Stimulated activated CD8-positive, alpha-beta memory T cell treated with anti-CD3 and anti-CD28 coated beads, Interleukin-4, amount 100 ng/mL, for 4 hours (primary cell): ENCODE results near the gene ITIH1.

ENCODE experiments used
- DNase-seq, 2 donors: peaks; one replicate each; pipeline ENCODE4 v3.0.0-alpha.2; 2020; ENCODE audit warnings: low read depth in 2 of 2, low spot score in 1 of 2

The ITIH1 gene

DNA sequence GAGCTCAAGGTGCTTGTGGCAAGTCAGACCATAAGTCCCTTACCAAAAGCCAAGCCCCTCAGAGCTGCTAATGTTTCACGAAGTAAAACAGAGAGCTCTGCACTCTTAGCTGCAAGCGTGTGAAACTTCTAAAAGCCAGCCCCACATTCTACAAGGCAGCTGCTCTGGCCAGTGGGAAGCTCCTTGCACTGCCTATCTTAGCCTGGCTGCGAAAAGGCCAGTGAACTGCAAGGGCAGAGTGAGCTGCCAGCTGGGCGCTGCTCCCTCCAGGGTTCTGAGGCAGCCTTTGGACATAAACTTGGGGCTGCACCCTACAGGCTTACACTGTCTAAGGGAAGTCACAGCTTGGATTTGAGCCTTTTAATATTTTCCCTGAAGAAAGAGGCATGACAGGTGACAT, 59.6 kb downstream of the ITIH1 start:
- DNase-seq: no peak

DNA sequence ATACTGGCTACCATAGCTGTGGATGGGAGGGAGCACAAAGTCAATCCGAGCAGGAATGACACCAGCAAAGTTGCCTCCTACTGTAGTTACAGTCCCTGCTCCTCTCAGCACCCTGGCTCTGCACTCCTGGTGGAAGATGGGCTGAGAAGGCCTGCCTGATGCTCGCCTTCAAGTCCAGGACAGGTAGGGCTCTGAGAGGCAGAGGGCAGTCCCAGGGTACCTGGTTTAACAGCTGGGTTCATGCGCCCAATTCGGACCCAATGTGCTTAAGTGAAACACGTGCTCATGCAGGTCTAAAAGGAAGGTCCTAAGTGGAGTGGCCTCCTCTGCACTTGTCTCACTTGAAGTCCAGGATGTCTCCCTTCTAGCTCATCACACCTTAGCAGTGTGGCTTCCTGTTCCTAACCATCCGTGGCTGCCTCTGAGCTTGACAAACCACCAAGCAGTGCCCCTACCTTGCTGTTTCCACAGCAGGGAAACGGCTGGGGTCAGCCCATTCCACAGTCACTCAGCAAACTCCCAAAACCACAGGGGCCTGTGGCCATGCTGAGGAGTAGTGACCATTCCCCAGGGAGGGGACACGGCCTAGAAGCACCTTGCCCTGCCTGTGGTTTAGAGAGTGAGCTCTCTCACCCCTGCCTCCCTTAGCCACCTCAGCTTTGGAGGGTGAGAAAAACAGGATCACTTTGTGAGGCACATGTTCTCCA, 61.3 kb downstream of the ITIH1 start:
- no peak for DNase-seq

DNA sequence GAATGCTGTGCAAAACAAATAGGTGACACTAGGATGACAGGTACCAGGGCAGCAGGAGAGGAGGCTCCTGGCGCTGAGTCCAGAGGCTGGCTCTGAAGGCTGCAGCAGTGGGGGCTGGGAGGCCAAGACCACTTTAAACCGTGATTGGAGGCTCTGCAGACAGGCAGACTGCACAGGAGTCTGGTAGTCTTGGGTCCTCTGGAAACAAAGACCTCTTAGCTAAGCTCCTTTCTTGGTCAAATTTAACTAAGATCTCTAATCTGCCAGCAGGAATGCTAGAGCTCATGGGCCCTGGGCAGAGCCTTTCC, 61.8 kb downstream of the ITIH1 start:
- no peak for DNase-seq

DNA sequence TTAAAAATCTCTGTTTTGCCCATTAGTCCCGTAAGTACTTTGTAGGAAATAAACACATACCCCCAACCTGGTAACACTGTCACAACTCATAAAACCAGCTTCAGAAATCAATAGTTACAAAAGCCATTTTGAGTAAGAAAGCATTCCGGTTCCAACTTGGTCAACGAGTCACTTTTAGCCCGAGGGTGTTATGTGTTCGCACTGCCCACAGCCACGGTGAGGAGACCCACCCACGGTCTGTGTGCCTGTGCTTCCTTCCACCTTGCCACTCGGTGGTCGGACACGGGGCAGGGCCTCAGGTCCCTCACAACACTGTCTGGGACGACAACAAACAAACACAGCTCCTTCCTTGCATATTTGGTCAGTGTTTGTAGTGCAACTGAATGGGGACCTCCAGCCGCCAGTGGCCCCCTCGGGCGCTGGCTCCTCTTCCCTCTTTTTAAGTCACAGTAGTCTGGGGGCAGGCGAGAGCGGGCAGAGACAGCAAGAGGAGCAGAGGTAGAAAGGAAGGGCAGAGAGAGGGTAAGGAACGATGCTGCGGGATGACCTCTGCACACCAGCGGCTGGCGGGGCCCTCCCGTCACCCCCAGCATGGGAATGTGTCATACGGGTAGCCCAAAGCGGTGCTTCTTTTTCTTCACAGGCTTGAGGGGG, 62.6 kb downstream of the ITIH1 start:
- DNase-seq: no peak

DNA sequence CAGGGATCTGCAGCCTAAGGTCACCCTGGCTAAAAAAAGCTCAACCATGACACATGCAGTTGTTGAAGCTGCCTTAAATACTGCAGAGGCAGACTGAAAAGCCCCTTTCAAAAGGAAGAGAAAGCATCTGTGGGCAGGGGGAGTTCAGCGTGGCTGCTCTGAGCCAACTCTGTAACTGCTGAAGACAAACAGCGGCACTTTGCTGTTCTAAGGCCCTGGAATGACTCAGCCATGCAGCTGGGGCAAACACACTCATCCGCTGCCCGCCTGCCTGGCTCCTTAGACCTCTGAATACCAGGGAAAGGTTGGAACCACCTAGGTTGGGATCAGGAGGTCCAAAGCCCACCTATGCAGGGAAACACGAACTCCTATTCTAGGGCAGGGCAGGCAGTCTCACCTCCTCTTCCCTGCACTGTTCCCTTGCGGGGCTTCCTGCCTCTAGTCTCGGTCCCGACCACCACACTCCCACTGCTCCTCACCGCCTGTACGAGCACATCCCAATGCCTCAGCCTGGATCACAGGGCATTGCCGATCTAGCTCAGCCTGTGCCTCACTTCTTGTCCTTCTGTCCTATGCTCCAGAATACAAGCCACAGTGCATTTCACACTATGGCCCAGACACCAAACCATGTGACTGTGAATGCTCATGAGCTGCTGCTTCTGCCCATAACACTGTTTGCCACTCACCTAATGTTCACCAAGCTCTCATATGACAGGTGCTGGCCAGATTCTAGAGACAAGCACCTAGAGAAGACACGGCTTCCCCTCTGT, 64.0 kb downstream of the ITIH1 start:
- no peak for DNase-seq
